IPS-20b (cell line): Measurements from ENCODE around the gene STAG2.

ENCODE experiments used
- H3K27ac ChIP-seq: one replicate; pipeline ENCODE4 v1.5.1; 2013; ENCODE audit warnings: low read length
- H3K27me3 ChIP-seq: 2 replicates; pipeline ENCODE4 v1.6.1; 2013; ENCODE audit warnings: mild to moderate bottlenecking, low read length, inconsistent platforms; ENCODE audit not compliant: insufficient read depth
- H3K36me3 ChIP-seq: 2 replicates; pipeline ENCODE4 v1.6.1; 2013; ENCODE audit warnings: low read depth, mild to moderate bottlenecking, inconsistent platforms, low read length, moderate library complexity; ENCODE audit not compliant: insufficient read depth
- H3K4me1 ChIP-seq: 2 replicates; pipeline ENCODE4 v1.6.1; 2013; ENCODE audit warnings: mild to moderate bottlenecking, control low read depth, inconsistent platforms, low read length, moderate library complexity; ENCODE audit not compliant: insufficient read depth
- H3K4me3 ChIP-seq: 2 replicates; pipeline ENCODE4 v1.5.1; 2013; ENCODE audit warnings: mild to moderate bottlenecking, low read length, inconsistent platforms
- H3K9ac ChIP-seq: 2 replicates; pipeline ENCODE4 v1.6.1; 2013; ENCODE audit warnings: low read depth, mild to moderate bottlenecking, inconsistent platforms, low read length, moderate library complexity
- H3K9me3 ChIP-seq: 2 replicates; pipeline ENCODE4 v1.6.1; 2013; ENCODE audit warnings: mild to moderate bottlenecking, low read depth, low read length, inconsistent platforms; ENCODE audit not compliant: insufficient read depth

Gene STAG2

GRCh38 chrX:123976706-123977316 is 15.3 kb downstream of the STAG2 start:
- no peaks in the 10 kb centered on the region for H3K4me1 ChIP-seq

GRCh38 chrX:123983240-123983639 is 21.7 kb downstream of the STAG2 start:
- Histone ChIP-seq H3K27ac (no peak overlapping the region), H3K9ac (no peak overlapping the region), H3K4me3 (no peak overlapping the region), H3K4me1 (no peaks in the 10 kb centered on the region), H3K9me3 (no peaks in the 10 kb centered on the region), H3K27me3 (no peaks in the 10 kb centered on the region), H3K36me3 (no peaks in the 10 kb centered on the region)

More at GRCh38 chrX:123976706-123977316, 15.3 kb downstream of the STAG2 start:
- Histone ChIP-seq H3K27me3 (no peaks in the 10 kb centered on the region), H3K36me3 (no peaks in the 10 kb centered on the region), H3K4me3 (no peak overlapping the region), H3K27ac (no peak overlapping the region), H3K9me3 (no peaks in the 10 kb centered on the region), H3K9ac (no peak overlapping the region)

- H3K4me3 ChIP-seq, result no peak overlapping the region
These were observed 24.9 kb downstream of the STAG2 start for GRCh38 chrX:123986377-123986776.

GRCh38 chrX:123988423-123989111 is 27.1 kb downstream of the STAG2 start:
- Histone ChIP-seq H3K27ac (no peak overlapping the region), H3K4me1 (no peaks in the 10 kb centered on the region; the same call in 1 of the 2 replicates), H3K9me3 (no peaks in the 10 kb centered on the region), H3K4me3 (no peak overlapping the region), H3K27me3 (no peaks in the 10 kb centered on the region), H3K9ac (no peak overlapping the region), H3K36me3 (no peaks in the 10 kb centered on the region)

More at GRCh38 chrX:123986377-123986776, 24.9 kb downstream of the STAG2 start:
- no peak overlapping the region for H3K27ac ChIP-seq
- no peaks in the 10 kb centered on the region for H3K4me1 ChIP-seq
- no peaks in the 10 kb centered on the region for H3K27me3 ChIP-seq
- no peaks in the 10 kb centered on the region for H3K9me3 ChIP-seq
- H3K36me3 ChIP-seq, result no peaks in the 10 kb centered on the region
- H3K9ac ChIP-seq, result no peak overlapping the region

- Histone ChIP-seq H3K27ac (no peak overlapping the region), H3K9ac (no peak overlapping the region), H3K36me3 (no peaks in the 10 kb centered on the region), H3K4me3 (no peak overlapping the region), H3K9me3 (no peaks in the 10 kb centered on the region), H3K27me3 (no peaks in the 10 kb centered on the region), H3K4me1 (peaks cover 4% of the 10 kb centered on the region)
These were observed 27.7 kb downstream of the STAG2 start for GRCh38 chrX:123989235-123989634.

- no peaks in the 10 kb centered on the region for H3K36me3 ChIP-seq
- no peak overlapping the region for H3K27ac ChIP-seq
- peaks cover 4% of the 10 kb centered on the region for H3K4me1 ChIP-seq
- no peak overlapping the region for H3K4me3 ChIP-seq
- no peak overlapping the region for H3K9ac ChIP-seq
- no peaks in the 10 kb centered on the region for H3K27me3 ChIP-seq
- no peaks in the 10 kb centered on the region for H3K9me3 ChIP-seq
These were observed 28.7 kb downstream of the STAG2 start for GRCh38 chrX:123990169-123990568.

GRCh38 chrX:123990602-123991001 is 29.1 kb downstream of the STAG2 start:
- Histone ChIP-seq H3K9me3 (no peaks in the 10 kb centered on the region), H3K36me3 (no peaks in the 10 kb centered on the region), H3K4me1 (peaks cover 4% of the 10 kb centered on the region), H3K27me3 (no peaks in the 10 kb centered on the region), H3K4me3 (no peak overlapping the region), H3K9ac (no peak overlapping the region), H3K27ac (no peak overlapping the region)

- Histone ChIP-seq H3K4me1 (peaks cover 4% of the 10 kb centered on the region), H3K9me3 (no peaks in the 10 kb centered on the region), H3K27ac (no peak overlapping the region), H3K9ac (no peak overlapping the region), H3K27me3 (no peaks in the 10 kb centered on the region), H3K4me3 (no peak overlapping the region), H3K36me3 (no peaks in the 10 kb centered on the region)
These were observed 31.8 kb downstream of the STAG2 start for GRCh38 chrX:123993326-123993725.

- Histone ChIP-seq H3K4me3 (no peak overlapping the region), H3K9ac (no peak overlapping the region), H3K36me3 (no peaks in the 10 kb centered on the region), H3K27me3 (no peaks in the 10 kb centered on the region), H3K27ac (no peak overlapping the region), H3K9me3 (no peaks in the 10 kb centered on the region), H3K4me1 (peaks cover 4% of the 10 kb centered on the region)
These were observed 32.6 kb downstream of the STAG2 start for GRCh38 chrX:123993904-123994635.

- no peaks in the 10 kb centered on the region for H3K27me3 ChIP-seq
- H3K4me3 ChIP-seq, result no peak overlapping the region
- peaks cover 4% of the 10 kb centered on the region for H3K4me1 ChIP-seq
- no peak overlapping the region for H3K9ac ChIP-seq
- H3K27ac ChIP-seq, result no peak overlapping the region
- no peaks in the 10 kb centered on the region for H3K9me3 ChIP-seq
- no peaks in the 10 kb centered on the region for H3K36me3 ChIP-seq
These were observed 33.2 kb downstream of the STAG2 start for GRCh38 chrX:123994730-123995129.

GRCh38 chrX:124001581-124001980 is 40.1 kb downstream of the STAG2 start:
- Histone ChIP-seq H3K9ac (no peak overlapping the region), H3K27me3 (no peaks in the 10 kb centered on the region), H3K4me1 (no peaks in the 10 kb centered on the region), H3K9me3 (no peaks in the 10 kb centered on the region), H3K36me3 (no peaks in the 10 kb centered on the region), H3K4me3 (no peak overlapping the region), H3K27ac (no peak overlapping the region)

GRCh38 chrX:124005228-124005627 is 43.7 kb downstream of the STAG2 start:
- Histone ChIP-seq H3K4me1 (no peaks in the 10 kb centered on the region), H3K9me3 (no peaks in the 10 kb centered on the region), H3K36me3 (no peaks in the 10 kb centered on the region), H3K27me3 (no peaks in the 10 kb centered on the region), H3K4me3 (no peak overlapping the region), H3K27ac (no peak overlapping the region), H3K9ac (no peak overlapping the region)
